SJSA1 (cell line): ENCODE results near the gene SERP2. TPM values are rescaled to one million over a fixed set of nuclear protein-coding genes. Genes with fewer than 3 reads are reported as not detected.

Experiments
- DNase-seq, 2 experiments: peaks; one replicate each; pipeline ENCODE4 v3.0.0-alpha.2; 2015 to 2020; ENCODE audit warnings: low spot score in 2 of 2, low read depth in 1 of 2
- H3K27ac ChIP-seq: fragments of 250-450 bp; sonication (Bioruptor Pico); 2 replicates; pipeline ENCODE4 v1.5.1; 2020; ENCODE audit warnings: mild to moderate bottlenecking, moderate library complexity
- H3K27me3 ChIP-seq: fragments of 250-450 bp; sonication (Bioruptor Pico); replicated peaks from 2 replicates; pipeline ENCODE4 v1.5.1; 2020; ENCODE audit warnings: mild to moderate bottlenecking, moderate library complexity
- H3K36me3 ChIP-seq: fragments of 250-450 bp; sonication (Bioruptor Pico); 2 replicates; pipeline ENCODE4 v1.5.1; 2020; ENCODE audit warnings: mild to moderate bottlenecking
- H3K4me1 ChIP-seq: fragments of 250-450 bp; sonication (Bioruptor Pico); replicated peaks from 2 replicates; pipeline ENCODE4 v1.6.1; 2021; ENCODE audit warnings: mild to moderate bottlenecking
- H3K4me3 ChIP-seq: fragments of 250-450 bp; sonication (Bioruptor Pico); 2 replicates; pipeline ENCODE4 v1.5.1; 2020; ENCODE audit warnings: mild to moderate bottlenecking
- H3K9me3 ChIP-seq: fragments of 250-450 bp; sonication (Bioruptor Pico); replicated peaks from 2 replicates; pipeline ENCODE4 v1.5.1; 2020; ENCODE audit warnings: mild to moderate bottlenecking
- total RNA-seq: library from RNA; depleted of rRNA; stranded (reverse); fragments of >200 nt; shearing (Covaris generic); gene quantifications from 2 replicates; pipeline ENCODE4 v1.2.3, GENCODE V29; 2014

The SERP2 gene
- total RNA-seq, 1 experiment from 2014 or later: not detected

GRCh38 chr13:44365899-44366298, 7.7 kb upstream of the SERP2 start:
- DNase-seq: no peak
- no peaks in the 10 kb centered on the region for H3K27me3 ChIP-seq
- H3K27ac ChIP-seq: no peak overlapping the region
- no peak overlapping the region for H3K4me3 ChIP-seq
- peaks cover 74% of the 10 kb centered on the region for H3K4me1 ChIP-seq
- no peaks in the 10 kb centered on the region for H3K36me3 ChIP-seq
- H3K9me3 ChIP-seq: no peaks in the 10 kb centered on the region

GRCh38 chr13:44368062-44368591, 5.5 kb upstream of the SERP2 start:
- Histone ChIP-seq H3K27ac (peak overlapping the region; percentile 30), H3K27me3 (no peaks in the 10 kb centered on the region), H3K4me1 (peaks cover 52% of the 10 kb centered on the region), H3K9me3 (no peaks in the 10 kb centered on the region), H3K4me3 (no peak overlapping the region), H3K36me3 (no peaks in the 10 kb centered on the region)
- peak in 1 of 2 experiments; percentile 52 for DNase-seq

GRCh38 chr13:44368599-44369368, 4.8 kb upstream of the SERP2 start:
- Histone ChIP-seq H3K4me3 (no peak overlapping the region), H3K27ac (peak overlapping the region; percentile 30)
- DNase-seq: peak in 1 of 2 experiments; percentile 52

GRCh38 chr13:44371421-44371820, 2.2 kb upstream of the SERP2 start:
- Histone ChIP-seq H3K4me1 (peaks cover 26% of the 10 kb centered on the region), H3K27me3 (no peaks in the 10 kb centered on the region), H3K4me3 (no peak overlapping the region), H3K36me3 (no peaks in the 10 kb centered on the region), H3K9me3 (no peaks in the 10 kb centered on the region), H3K27ac (no peak overlapping the region)
- no peak for DNase-seq

More at GRCh38 chr13:44368599-44369368, 4.8 kb upstream of the SERP2 start:
- H3K36me3 ChIP-seq: no peaks in the 10 kb centered on the region
- no peaks in the 10 kb centered on the region for H3K27me3 ChIP-seq
- H3K4me1 ChIP-seq: peaks cover 45% of the 10 kb centered on the region
- H3K9me3 ChIP-seq: no peaks in the 10 kb centered on the region

- Histone ChIP-seq H3K27me3 (no peaks in the 10 kb centered on the region), H3K4me1 (peaks cover 19% of the 10 kb centered on the region), H3K27ac (no peak overlapping the region), H3K4me3 (no peak overlapping the region), H3K36me3 (no peaks in the 10 kb centered on the region), H3K9me3 (no peaks in the 10 kb centered on the region)
- DNase-seq: no peak
These were observed 400 bp upstream of the SERP2 start for GRCh38 chr13:44373247-44373600.

GRCh38 chr13:44374348-44374712, 706 bp downstream of the SERP2 start:
- Histone ChIP-seq H3K36me3 (no peaks in the 10 kb centered on the region), H3K4me3 (no peak overlapping the region), H3K27ac (no peak overlapping the region), H3K9me3 (no peaks in the 10 kb centered on the region), H3K27me3 (no peaks in the 10 kb centered on the region), H3K4me1 (peaks cover 8% of the 10 kb centered on the region)
- no peak for DNase-seq

- Histone ChIP-seq H3K27ac (no peak overlapping the region), H3K36me3 (no peaks in the 10 kb centered on the region), H3K27me3 (no peaks in the 10 kb centered on the region), H3K4me3 (no peak overlapping the region), H3K9me3 (no peaks in the 10 kb centered on the region), H3K4me1 (peaks cover 24% of the 10 kb centered on the region)
- DNase-seq: no peak
These were observed 4.7 kb downstream of the SERP2 start for GRCh38 chr13:44378277-44378676.

GRCh38 chr13:44379885-44380284, 6.3 kb downstream of the SERP2 start:
- peak overlapping the region; percentile 52 for H3K27ac ChIP-seq
- no peaks in the 10 kb centered on the region for H3K9me3 ChIP-seq
- no peak for DNase-seq
- H3K4me3 ChIP-seq: no peak overlapping the region
- no peaks in the 10 kb centered on the region for H3K27me3 ChIP-seq
- peaks cover 24% of the 10 kb centered on the region for H3K4me1 ChIP-seq
- H3K36me3 ChIP-seq: no peaks in the 10 kb centered on the region

- DNase-seq: peak in 1 of 2 experiments; percentile 62
- Histone ChIP-seq H3K27me3 (no peaks in the 10 kb centered on the region), H3K36me3 (no peaks in the 10 kb centered on the region), H3K9me3 (no peaks in the 10 kb centered on the region), H3K4me1 (peaks cover 24% of the 10 kb centered on the region), H3K4me3 (no peak overlapping the region), H3K27ac (peak overlapping the region; percentile 52)
These were observed 7.0 kb downstream of the SERP2 start for GRCh38 chr13:44380404-44381165.

GRCh38 chr13:44382635-44383145, 9.1 kb downstream of the SERP2 start:
- no peaks in the 10 kb centered on the region for H3K9me3 ChIP-seq
- H3K36me3 ChIP-seq: no peaks in the 10 kb centered on the region
- no peaks in the 10 kb centered on the region for H3K27me3 ChIP-seq
- DNase-seq: no peak
- no peak overlapping the region for H3K4me3 ChIP-seq
- peaks cover 24% of the 10 kb centered on the region for H3K4me1 ChIP-seq
- H3K27ac ChIP-seq: no peak overlapping the region

GRCh38 chr13:44383945-44384344, 10.3 kb downstream of the SERP2 start:
- no peak for DNase-seq
- Histone ChIP-seq H3K27me3 (no peaks in the 10 kb centered on the region), H3K27ac (no peak overlapping the region), H3K4me1 (peaks cover 24% of the 10 kb centered on the region), H3K4me3 (no peak overlapping the region), H3K9me3 (no peaks in the 10 kb centered on the region), H3K36me3 (no peaks in the 10 kb centered on the region)

- DNase-seq: no peak
- Histone ChIP-seq H3K27ac (no peak overlapping the region), H3K9me3 (no peaks in the 10 kb centered on the region), H3K36me3 (no peaks in the 10 kb centered on the region), H3K27me3 (no peaks in the 10 kb centered on the region), H3K4me3 (no peak overlapping the region), H3K4me1 (peaks cover 20% of the 10 kb centered on the region)
These were observed 11.2 kb downstream of the SERP2 start for GRCh38 chr13:44384778-44385177.

- Histone ChIP-seq H3K4me1 (peaks cover 14% of the 10 kb centered on the region), H3K36me3 (no peaks in the 10 kb centered on the region), H3K27me3 (no peaks in the 10 kb centered on the region), H3K4me3 (no peak overlapping the region), H3K9me3 (no peaks in the 10 kb centered on the region), H3K27ac (no peak overlapping the region)
- DNase-seq: no peak
These were observed 11.8 kb downstream of the SERP2 start for GRCh38 chr13:44385401-44385800.

GRCh38 chr13:44385847-44386246, 12.2 kb downstream of the SERP2 start:
- H3K4me3 ChIP-seq: no peak overlapping the region
- DNase-seq: no peak

More at GRCh38 chr13:44385847-44386246, 12.2 kb downstream of the SERP2 start:
- Histone ChIP-seq H3K4me1 (peaks cover 10% of the 10 kb centered on the region), H3K27ac (no peak overlapping the region), H3K9me3 (no peaks in the 10 kb centered on the region), H3K36me3 (no peaks in the 10 kb centered on the region), H3K27me3 (no peaks in the 10 kb centered on the region)
